Measurements from ENCODE around the gene GALC. TPM values are rescaled to one million over a fixed set of nuclear protein-coding genes. Genes with fewer than 3 reads are reported as not detected.

The GALC gene
- total RNA-seq, 2 experiments from 2014 or later, result 20.6 to 25.7 TPM

Other genes starting within 250 kb of the GALC start
- gene GPR65, start 12.0 kb upstream of the GALC start, total RNA-seq, result 10 to 100 TPM; 17.2 to 21.1 TPM

Measured in activated CD8-positive, alpha-beta memory T cell treated with anti-CD3 and anti-CD28 coated beads, Interleukin-2, amount 10 ng/mL, durations not matched to agents 7 days and 5 days (primary cell).